ENCODE results near the gene PHYHIPL. TPM values are rescaled to one million over a fixed set of nuclear protein-coding genes. Genes with fewer than 3 reads are reported as not detected.
A peak's percentile ranks its signal among the peaks of the same experiment; 100 is the strongest.

Gene PHYHIPL
- polyA plus RNA-seq (ENCODE audit: insufficient read length in 4 of 4), result 10 to 100 TPM in 3 of 4 donors, 1 to 10 TPM in 1; 3.0 to 19.6 (median 16.5) TPM

DNA sequence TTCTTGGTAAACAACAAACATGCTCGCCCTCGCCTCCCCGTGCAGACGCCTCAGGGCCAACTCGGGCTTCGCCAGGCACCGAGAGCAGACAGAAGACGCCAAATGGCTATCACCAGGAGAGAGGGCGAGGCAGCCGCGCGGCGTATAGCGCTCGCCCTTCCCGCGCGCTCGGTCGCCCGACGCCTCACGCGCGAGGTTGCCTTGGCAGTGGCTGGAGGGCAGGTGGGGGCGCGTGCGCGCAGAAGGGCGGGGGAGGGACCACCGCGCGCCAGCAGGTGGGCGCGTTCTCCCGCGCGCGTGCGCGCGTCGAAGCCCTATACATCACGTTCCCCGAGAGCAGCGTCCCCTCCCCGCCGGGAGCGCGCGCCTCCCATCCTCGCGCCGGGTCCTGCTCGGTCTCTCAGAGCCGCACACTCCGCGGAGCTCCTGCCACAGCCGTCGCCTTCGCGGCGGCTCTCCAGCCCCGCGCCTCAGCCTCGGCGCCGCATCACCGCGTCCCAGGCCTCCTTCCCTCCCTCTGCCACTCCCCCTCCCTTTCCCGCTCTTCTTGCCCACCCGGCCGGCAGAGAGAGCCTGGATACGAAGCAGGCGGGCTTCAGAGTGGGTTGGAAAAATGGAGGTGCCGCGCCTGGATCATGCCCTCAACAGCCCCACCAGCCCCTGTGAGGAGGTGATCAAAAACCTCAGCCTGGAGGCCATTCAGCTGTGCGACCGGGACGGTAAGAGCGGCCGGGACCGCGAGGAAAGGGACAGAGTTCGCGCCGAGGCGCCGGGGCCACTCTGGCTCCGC, at the start of gene PHYHIPL:
TSS of gene PHYHIPL (plus strand) at position 403 of the 790 bp plus-strand sequence. CDS start at position 614, 211 bp downstream.
- no peak for DNase-seq (ENCODE audit: low read depth in 4 of 4, low spot score in 3 of 4)

DNA sequence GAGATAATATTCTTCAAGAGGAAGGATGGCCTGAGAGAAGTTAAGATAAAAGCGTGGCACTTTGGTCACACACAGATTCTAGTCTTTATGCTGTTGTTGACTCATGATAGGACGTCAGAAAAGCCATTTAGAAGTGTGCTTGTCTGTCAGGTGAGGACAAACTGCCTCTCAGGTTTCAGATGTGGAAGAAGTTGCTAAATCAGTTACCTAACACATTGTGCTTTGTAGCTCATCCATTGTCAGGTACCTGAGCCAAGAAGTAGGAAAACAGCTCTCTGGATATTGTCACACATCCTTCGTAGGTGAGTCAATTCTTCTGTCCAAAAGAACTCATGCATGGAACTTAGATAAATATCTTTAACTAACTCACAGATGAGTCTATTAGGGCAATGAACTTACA, 49.5 kb upstream of the PHYHIPL start:
- DNase-seq (ENCODE audit: low read depth in 4 of 4, low spot score in 3 of 4), result no peak

DNA sequence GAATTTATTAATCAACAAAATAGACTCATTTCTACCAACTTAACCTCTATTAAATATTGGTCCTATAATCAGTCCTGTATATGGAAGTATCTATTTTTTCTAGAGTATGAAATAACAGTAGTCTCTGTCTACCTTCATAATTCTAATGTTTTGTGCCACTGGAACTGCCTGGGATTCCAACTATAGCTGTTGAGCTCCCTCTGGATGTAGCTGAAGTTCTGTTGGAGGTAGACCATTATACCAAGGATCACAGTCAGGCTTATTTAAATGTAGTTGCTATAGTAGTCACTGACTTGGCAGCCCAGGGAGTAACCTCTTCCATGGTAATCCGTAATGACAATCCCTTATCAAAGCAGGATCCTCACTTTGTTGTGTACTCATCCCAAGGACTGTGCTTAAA, 48.5 kb upstream of the PHYHIPL start:
- no peak for DNase-seq (ENCODE audit: low read depth in 4 of 4, low spot score in 3 of 4)

DNA sequence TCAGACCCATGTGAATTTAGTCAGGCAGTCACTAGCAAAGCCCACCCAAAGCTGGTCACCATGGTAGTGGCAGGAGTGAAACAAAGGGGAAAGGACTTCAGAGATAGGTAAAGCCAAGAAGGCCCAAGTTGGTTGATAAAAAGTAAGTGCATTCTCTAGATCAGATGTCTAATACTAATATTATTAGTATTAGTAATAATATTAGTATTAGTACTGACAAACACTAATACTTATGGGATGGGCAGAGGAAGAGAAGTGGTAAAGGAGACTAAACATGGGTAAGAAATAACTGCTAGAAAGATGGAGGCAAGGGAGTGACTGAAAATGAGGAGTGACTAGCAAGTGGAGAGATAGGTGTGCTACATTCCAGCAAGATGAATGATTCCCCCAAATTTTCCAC, 46.6 kb upstream of the PHYHIPL start:
- no peak for DNase-seq (ENCODE audit: low read depth in 4 of 4, low spot score in 3 of 4)

DNA sequence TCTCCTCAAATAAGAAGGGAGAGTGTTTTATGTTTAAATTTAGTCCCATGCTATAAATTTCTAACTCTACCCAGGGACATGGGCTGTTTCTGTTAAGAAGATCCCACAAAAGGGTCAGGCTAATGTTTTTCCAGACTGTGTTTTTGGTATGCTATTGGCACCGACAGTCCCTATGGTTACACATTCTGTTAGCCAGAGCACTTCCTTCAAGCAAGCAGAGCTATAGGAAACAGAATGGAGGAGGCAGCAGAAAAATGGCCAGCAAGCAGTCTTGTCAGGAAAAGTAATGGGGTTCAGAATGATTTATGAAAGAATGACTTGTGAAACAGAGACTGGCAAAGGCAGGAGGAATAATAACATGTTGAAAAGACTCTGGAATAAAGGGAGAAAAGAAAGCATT, 44.8 kb upstream of the PHYHIPL start:
- DNase-seq (ENCODE audit: low read depth in 4 of 4, low spot score in 3 of 4), result no peak

DNA sequence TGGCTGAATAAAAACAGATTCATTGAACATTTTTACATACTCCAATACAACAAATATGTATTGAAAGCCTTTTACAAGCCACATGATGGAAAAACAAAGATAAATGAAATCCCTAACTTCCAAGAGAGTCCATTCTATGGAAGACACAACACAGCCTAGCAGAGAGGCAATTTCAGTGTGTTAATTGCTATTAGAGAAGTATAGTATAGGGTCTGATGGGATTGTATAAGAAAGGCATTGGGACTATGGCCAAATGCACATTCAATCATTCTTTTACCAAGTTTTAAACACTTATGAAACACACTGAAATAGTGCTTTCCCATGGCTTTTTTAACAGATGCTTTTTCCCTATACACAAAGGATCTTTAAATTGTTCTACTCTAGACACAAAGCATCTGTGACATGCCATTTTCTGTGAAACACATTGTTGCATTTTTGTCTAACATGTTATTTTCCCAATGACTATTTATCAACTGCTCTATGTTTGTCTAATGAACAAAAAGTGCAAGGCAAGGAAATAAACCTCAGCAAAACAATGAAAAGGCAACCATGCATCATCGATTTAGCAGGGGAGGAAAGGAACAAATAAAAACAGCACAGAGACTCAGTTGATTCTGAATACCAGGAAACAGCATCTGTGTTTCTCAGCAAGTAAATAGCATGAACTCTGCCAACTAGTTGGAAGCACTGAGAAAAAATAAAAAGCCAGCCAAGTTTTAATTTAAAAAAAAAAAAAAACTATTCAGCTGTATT, 42.4 kb upstream of the PHYHIPL start:
- DNase-seq (ENCODE audit: low read depth in 4 of 4, low spot score in 3 of 4), result no peak

DNA sequence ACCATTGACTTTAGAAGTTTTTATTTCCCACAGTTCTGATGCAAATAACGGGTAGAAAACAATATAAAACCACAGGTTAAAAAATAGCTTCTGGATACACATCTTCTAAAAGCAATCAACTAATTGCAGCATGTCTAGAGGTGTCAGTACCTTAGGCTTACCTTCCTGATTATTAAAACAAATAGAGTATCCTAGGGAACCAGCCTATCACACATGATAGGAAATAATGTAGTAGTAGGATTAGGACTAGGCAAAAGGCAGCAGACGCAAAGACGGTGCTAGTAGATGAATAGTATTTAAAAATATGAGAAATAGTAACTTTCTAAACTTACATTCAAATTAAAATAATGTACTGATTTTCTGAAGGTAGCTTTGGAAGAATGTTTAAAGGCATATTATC, 41.7 kb upstream of the PHYHIPL start:
- no peak for DNase-seq (ENCODE audit: low read depth in 4 of 4, low spot score in 3 of 4)

DNA sequence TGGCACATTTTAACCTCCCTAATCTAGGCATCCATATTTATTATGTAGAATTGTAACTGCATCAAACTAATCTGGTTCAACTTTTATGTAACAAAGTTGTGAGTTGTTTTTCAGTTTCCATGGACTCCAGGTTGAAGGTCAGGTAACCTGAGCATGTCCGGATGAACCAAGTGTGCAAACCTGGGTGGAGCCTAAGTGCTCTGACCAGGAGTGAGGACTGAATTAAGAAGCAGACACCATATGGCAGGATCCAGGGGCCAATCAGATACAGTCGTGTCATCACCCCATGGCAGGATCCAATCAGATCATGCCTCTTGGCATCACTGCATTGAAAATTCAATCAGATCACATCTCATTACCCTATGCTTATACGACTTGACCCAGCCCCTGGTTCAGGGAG, 41.2 kb upstream of the PHYHIPL start:
- no peak for DNase-seq (ENCODE audit: low read depth in 4 of 4, low spot score in 3 of 4)

DNA sequence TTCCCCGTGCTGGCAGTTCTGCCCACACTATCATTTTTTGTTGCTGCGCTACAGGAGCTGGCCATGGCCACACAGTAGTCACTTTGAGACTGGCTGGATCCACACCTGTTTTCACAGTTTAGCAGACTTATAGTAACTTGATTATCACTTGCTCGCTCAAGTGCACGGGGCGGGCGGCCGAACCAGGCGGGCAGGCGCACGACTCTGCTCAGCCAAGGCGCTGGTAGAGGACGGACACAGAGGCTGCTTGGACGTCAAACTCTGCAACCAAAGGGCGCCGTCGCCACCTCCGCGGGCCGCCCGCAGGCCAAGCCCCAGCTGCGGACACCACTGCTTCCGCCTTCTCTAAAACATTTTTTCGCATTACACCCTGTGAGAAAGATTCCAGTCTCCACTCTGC, 38.4 kb upstream of the PHYHIPL start:
- DNase-seq (ENCODE audit: low read depth in 4 of 4, low spot score in 3 of 4), result no peak

DNA sequence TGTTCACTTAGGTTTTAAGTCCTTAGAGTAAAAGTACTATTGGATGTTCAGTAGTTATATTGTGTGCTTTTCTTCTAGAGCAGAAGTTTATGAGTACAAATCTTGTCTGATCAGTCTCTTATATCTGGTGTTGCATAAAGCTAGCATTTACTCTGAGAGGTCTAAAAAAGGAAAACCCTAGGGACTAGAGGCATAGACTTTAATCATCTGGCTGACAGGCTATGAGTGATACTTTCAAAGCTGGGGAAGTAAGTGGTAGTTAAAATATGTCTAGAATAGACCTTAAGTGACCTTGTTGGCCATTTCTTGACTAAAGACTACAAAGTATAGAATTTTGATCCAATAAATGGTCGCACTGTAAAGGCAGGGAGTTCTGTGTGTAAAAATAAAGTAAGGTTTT, 32.9 kb upstream of the PHYHIPL start:
- no peak for DNase-seq (ENCODE audit: low read depth in 4 of 4, low spot score in 3 of 4)

DNA sequence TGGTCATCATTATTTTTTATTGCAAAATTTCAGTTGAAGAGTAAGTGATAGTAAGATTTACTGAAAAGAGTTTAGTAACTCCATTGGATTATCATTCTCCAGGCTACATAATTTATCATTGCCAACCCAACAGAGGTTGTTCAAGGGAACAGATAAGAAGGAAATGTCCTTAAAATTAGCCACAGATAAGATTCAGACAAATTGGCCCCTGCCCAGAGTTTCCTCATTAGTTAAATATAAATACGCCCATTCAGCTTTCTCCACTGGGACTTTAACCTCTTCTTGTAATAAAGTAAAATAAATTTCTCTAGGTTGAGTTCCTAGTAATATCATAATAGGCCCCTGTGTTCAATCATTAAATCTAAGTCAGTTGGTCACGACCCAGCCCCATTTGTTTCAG, 27.7 kb upstream of the PHYHIPL start:
- no peak for DNase-seq (ENCODE audit: low read depth in 4 of 4, low spot score in 3 of 4)

DNA sequence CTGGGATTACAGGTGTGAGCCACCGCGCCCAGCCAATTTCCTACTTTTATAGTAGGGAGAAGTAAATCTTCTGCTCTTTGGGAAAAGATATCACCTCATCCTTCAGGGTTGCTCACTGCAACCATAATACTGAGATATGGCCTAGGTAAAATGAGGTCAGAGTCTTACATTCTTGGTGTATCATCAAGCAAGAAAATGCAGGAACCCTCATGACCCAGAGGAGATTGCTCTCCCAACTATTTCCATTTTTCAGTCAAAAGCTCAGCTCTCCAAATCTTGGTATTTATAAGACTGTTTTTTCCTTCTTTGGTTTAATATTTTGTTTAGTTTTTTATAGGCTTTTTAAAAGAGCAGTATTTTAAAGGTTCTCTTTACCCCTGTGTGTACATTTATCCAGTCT, 20.9 kb upstream of the PHYHIPL start:
- no peak for DNase-seq (ENCODE audit: low read depth in 4 of 4, low spot score in 3 of 4)

DNA sequence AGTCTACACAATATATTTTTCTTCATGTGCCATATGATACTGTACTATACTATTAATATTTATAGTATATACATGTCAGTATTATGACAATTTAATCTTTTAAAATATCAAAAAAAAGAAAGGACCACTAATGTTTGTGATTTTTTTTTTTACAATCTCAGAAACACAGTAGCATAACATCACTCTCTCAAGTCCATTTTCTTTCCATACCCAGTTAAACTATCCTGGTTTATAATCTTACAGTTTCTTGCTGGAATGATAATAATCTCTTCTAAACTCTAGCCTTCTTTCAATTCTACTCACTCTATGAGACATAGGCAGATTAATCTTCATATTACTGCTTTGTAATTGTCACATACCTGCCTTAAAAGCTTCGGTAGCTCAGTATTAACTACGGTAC, 8.9 kb upstream of the PHYHIPL start:
- no peak for DNase-seq (ENCODE audit: low read depth in 4 of 4, low spot score in 3 of 4)

DNA sequence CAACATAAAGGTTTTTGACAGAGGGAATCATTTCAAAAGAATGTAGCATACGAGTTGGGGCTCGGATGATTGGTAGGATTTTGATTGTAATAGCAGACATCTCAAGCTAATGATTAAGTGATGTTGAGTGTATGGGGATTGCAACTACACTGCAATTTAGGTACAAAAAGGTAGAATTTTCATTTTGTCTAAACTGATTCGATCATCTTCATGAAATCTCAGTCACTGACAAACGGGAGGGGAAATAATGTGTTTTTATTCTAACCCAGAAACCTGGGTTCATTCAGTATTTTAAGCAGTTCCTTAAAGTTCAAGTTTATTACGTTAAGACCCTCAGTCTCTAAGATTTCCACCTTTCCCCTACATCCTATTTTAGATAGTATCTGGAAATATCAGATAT, 3.9 kb upstream of the PHYHIPL start:
- DNase-seq (ENCODE audit: low read depth in 4 of 4, low spot score in 3 of 4), result no peak

DNA sequence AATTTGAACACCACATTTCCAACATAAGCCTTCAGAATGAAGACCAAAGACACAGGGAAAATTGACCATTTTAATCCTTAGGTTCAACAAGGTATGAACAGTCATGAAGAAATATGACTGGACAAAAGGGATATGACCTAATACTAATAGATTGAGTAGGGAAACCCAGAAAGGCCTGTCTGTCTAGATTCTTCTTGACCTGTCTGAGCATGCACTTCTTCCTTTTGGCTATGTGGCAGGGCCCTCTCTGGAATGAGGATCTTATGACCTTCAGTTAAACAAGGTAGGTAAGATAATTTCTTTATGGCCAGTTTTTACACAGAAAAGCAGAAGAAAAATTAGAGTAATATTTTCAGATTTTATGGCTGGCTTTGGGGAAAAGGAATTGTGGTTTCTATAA, 3.0 kb upstream of the PHYHIPL start:
- DNase-seq (ENCODE audit: low read depth in 4 of 4, low spot score in 3 of 4), result no peak

DNA sequence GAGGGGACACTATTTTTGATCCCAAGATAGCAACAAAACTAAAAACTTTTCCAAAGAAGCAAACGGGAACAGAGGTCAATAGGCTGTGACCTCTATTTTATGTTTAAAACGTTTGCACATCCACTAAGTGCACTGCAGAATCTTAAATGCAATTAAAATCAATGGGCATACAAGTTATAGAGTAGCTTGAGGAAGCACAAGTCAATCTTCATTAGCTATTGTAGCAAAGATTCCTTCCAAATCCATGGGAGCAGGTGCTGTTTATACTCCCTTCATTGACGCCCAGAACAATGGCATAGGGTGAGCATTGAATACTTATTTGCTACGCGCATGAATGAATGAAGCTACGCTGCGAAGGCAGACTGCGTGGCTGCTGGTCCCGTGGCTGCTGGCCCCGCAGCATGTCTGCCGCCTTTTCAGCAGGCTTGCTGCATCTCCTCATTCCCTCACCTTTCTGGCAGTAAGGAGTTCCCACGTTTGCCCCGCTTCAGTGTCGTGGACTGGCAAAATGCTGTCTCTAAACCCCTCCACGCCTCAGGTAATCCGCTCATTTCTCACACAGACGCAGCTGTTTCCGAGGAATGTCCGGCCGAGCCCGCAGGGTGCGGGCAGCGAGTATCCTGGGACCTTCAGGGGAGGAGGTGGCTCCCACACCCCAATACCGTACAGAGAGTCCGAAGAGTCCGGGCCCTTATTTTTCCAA, 754 bp upstream of the PHYHIPL start:
- DNase-seq (ENCODE audit: low read depth in 4 of 4, low spot score in 3 of 4), result no peak

DNA sequence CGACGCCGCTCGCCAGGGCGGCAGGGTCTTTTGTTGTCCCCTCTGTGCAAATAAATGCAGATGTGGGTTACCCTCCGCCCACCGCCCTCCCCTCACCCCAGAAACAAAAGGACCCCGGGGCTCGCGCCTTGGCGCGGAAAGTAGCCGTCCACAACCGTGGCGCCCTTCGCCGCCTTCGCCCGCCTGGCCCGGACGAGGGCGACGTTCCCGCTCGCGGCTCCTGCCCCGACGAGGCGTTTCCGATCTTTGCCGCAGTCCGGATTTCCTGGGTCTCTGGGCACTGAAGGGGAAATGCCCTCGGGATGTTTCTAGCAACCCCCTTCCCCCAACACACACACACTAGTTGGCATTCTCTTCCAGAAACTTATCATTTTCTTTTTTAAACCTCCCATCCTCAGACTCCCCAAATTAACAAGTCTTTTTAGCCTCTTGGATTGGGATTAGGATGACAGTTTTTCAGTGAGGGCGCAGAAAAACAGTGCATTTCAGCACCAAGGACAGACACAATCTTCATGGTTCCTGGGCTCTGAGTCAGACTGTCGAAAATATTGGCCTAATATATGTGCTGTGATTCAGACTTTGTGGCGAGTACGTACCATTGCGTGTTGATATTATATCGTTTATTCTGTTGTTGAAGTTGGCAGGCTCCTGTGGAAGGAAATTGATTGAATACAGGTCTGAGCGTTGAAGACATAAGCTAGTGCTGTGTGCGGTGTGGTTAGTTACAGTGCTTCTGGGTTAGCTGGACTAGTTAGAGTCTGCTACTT, 771 bp downstream of the PHYHIPL start:
- DNase-seq (ENCODE audit: low read depth in 4 of 4, low spot score in 3 of 4), result peak in 2 of 4 donors; percentile 47 to 68

DNA sequence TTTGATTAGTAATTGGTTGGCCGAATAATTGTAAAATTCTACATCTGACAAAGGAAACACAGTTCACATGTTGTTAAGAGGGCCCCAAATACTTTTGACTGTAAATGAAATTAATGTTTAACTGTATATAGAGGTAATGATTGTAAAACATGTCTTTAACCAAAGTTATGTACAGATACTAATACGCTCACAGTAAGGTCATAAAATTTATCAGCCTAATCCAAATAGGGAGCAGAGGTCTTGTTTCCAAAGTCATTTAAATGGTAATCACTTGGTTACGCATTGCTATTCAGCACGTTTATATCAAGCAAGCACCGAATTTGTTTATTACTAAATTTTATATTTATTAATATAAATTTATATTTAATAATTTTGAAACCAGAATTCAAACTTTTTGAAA, 1.4 kb downstream of the PHYHIPL start:
- no peak for DNase-seq (ENCODE audit: low read depth in 4 of 4, low spot score in 3 of 4)

DNA sequence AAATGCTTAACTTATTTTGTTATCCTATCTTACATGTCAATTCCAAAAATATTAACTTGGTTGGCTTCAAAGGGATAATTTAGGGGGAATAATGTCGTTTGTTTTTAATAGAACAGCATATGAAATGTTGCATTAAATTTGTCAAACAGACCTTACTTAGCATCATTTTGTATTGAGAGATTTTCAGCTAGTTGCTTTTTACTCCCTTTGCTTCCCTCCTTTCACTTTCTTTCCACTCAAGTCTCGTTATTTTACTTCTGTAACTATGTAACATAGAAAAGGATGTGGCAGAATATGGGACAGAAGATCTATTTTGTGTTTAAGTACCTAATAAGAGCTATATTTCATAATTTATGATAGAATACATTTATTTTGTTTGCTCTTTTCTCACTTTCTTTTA, 2.6 kb downstream of the PHYHIPL start:
- DNase-seq (ENCODE audit: low read depth in 4 of 4, low spot score in 3 of 4), result no peak

DNA sequence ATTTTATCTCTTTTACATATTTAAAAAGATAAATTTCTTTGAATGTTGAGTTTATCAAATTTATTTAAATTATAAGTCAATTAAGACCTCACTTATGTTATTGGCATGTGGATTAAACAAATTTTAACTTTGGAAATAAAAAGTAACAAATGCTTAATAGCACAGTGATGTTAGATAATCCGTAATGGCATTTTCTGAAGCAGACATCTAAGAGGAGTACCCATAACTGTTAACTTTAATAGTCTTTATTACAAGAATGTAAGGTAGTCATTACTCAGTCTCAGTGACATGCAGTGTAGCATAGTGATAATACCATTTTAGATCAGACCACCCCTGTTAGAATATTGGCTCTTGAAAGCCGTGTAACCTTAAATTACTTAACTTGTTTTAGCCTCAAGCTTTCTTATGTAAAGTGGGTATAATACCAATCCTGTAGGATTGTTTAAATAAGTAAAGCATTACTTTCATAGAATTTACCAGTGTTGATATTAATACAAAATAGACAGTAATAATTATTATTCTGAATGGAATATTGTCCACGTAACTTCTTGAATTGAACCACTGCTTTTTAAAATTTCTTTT, 4.3 kb downstream of the PHYHIPL start:
- no peak for DNase-seq (ENCODE audit: low read depth in 4 of 4, low spot score in 3 of 4)
